ENCODE measurements around the gene FIGNL2. TPM values are rescaled to one million over a fixed set of nuclear protein-coding genes. Genes with fewer than 3 reads are reported as not detected.
A peak's percentile ranks its signal among the peaks of the same experiment; 100 is the strongest.

The FIGNL2 gene
- total RNA-seq, 2 donors from 2014 or later, result 10.5 to 17.7 TPM

DNA sequence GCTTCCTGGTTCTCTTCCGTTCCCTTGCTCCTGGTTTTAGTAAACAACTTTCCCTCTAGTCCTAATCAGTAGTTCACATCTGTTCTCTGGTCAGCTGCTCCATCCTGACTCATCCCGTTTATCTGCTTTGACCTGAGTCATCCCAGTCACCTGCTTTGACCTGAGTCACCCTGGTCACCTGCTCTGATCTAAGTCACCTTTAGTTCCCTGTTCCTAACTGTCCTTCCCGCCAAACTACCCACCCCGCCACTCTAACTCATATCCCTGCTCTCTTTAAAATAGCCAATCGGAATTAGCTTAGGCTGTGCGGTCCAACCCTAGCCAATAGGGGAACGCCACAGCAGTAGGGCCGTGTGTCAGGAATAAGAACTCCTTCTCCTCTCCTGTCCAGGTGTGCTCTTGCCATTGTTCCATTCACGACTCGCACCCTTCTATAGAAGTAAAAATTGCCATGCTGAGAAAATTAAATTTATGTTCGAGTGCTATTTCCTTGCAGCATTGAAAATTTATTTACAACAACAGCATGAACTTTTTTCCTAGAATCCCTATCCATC lies 36.2 kb upstream of the FIGNL2 start:
- no peaks in the 10 kb centered on the region for H3K9me3 ChIP-seq (ENCODE audit: control insufficient read depth, low read length)
- WGBS, 2 experiments (ENCODE audit: insufficient coverage in 1 of 2, insufficient read length in 1 of 2), result 90 to 94% methylated on average over 7 to 11 of the region's 11 CpGs
- Mint-ChIP-seq H3K27me3 (ENCODE audit: insufficient read depth) (peaks cover 30% of the 10 kb centered on the region), H3K9me3 (no peaks in the 10 kb centered on the region), H3K4me3 (no peak overlapping the region), H3K27ac (no peak overlapping the region), H3K36me3 (ENCODE audit: low read depth) (no peaks in the 10 kb centered on the region), H3K4me1 (peaks cover 1% of the 10 kb centered on the region)
- H3K4me3 ChIP-seq (ENCODE audit: low read length), result no peak overlapping the region
- TF ChIP-seq, protein P1, sequence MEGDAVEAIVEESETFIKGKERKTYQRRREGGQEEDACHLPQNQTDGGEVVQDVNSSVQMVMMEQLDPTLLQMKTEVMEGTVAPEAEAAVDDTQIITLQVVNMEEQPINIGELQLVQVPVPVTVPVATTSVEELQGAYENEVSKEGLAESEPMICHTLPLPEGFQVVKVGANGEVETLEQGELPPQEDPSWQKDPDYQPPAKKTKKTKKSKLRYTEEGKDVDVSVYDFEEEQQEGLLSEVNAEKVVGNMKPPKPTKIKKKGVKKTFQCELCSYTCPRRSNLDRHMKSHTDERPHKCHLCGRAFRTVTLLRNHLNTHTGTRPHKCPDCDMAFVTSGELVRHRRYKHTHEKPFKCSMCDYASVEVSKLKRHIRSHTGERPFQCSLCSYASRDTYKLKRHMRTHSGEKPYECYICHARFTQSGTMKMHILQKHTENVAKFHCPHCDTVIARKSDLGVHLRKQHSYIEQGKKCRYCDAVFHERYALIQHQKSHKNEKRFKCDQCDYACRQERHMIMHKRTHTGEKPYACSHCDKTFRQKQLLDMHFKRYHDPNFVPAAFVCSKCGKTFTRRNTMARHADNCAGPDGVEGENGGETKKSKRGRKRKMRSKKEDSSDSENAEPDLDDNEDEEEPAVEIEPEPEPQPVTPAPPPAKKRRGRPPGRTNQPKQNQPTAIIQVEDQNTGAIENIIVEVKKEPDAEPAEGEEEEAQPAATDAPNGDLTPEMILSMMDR (conservative IDR thresholded peaks at IDR 0.05), result no peak
- DNase-seq, result peak; percentile 79
- H3K9ac ChIP-seq (ENCODE audit: extremely low read depth, low read length, poor library complexity, severe bottlenecking), result no peak overlapping the region
- peaks cover 7% of the 10 kb centered on the region for H3K27me3 ChIP-seq (ENCODE audit: control insufficient read depth, insufficient read depth, low read length, poor library complexity, severe bottlenecking)
- no peaks in the 10 kb centered on the region for H3K36me3 ChIP-seq (ENCODE audit: control insufficient read depth, insufficient read depth, low read length)
- no peaks in the 10 kb centered on the region for H3K4me1 ChIP-seq (ENCODE audit: control insufficient read depth, insufficient read depth, low read length)
- no peak overlapping the region for H3K27ac ChIP-seq (ENCODE audit: low read depth, low read length)

DNA sequence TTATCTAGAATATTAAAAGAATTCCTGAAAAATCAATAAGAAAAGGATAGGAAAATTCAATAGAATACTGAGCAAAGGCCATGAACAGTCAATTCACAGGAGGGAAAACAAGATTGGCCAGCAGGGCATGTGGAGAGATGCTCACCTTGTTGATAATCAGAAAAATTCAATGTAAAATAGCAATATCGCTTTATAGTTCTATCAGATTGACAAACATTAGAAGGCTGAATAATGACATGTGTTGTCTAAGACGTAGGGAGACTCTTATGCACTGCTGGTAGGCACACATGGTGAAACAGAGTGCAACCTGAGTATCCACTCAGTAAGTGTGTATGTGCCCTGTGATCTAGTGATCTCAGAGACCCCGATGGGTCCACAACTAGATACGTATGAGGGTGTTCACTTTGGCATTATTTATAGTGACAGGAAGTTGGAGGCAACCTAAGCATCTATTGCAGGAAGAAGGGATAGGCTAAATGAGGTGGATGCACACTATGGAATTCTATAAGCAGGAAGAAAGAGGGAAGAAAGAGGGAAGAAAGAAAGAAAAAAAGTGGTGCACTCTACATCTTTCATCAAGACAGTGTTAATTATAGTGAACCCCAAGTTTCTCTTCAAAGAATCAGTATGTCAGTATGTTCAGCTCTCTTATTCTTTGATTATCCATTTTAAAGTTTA lies 35.6 kb upstream of the FIGNL2 start:
- WGBS, 2 experiments (ENCODE audit: insufficient coverage in 1 of 2, insufficient read length in 1 of 2), result 87 to 91% methylated on average over 4 of the region's 4 CpGs

DNA sequence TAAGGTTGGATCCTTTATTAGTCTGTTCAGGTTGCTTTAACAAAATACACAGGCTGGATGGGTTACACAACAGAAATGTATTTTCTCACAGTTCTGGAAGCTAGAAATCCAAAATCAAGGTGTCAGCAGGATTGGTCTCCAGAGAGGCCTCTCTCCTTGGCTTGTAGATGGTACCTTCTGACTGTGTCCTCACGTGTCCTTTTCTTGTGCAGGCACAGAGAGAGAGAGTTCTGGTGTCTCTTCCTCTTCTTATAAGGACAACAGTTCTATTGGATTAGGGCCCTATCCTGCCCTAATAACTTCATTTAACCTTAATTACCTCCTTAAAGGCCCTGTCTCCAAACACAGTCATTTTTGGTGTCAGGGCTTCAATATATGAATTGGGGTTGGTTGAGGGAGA lies 34.8 kb upstream of the FIGNL2 start:
- H3K4me3 Mint-ChIP-seq, result no peak overlapping the region
- WGBS, 2 experiments (ENCODE audit: insufficient coverage in 1 of 2, insufficient read length in 1 of 2), result 88 to 89% methylated on average over 1 of the region's 1 CpG

More for the DNA sequence above, 35.6 kb upstream of the FIGNL2 start:
- H3K36me3 Mint-ChIP-seq (ENCODE audit: low read depth), result no peaks in the 10 kb centered on the region
- no peaks in the 10 kb centered on the region for H3K9me3 ChIP-seq (ENCODE audit: control insufficient read depth, low read length)
- H3K27ac ChIP-seq (ENCODE audit: low read depth, low read length), result no peak overlapping the region
- no peaks in the 10 kb centered on the region for H3K9me3 Mint-ChIP-seq
- H3K4me3 Mint-ChIP-seq, result no peak overlapping the region
- H3K9ac ChIP-seq (ENCODE audit: extremely low read depth, low read length, poor library complexity, severe bottlenecking), result no peak overlapping the region
- peaks cover 26% of the 10 kb centered on the region for H3K27me3 Mint-ChIP-seq (ENCODE audit: insufficient read depth)
- TF ChIP-seq, protein P1 (conservative IDR thresholded peaks at IDR 0.05), result no peak
- peaks cover 7% of the 10 kb centered on the region for H3K27me3 ChIP-seq (ENCODE audit: control insufficient read depth, insufficient read depth, low read length, poor library complexity, severe bottlenecking)
- DNase-seq, result no peak
- H3K27ac Mint-ChIP-seq, result no peak overlapping the region
- H3K36me3 ChIP-seq (ENCODE audit: control insufficient read depth, insufficient read depth, low read length), result no peaks in the 10 kb centered on the region
- no peak overlapping the region for H3K4me3 ChIP-seq (ENCODE audit: low read length)
- H3K4me1 Mint-ChIP-seq, result peaks cover 1% of the 10 kb centered on the region
- no peaks in the 10 kb centered on the region for H3K4me1 ChIP-seq (ENCODE audit: control insufficient read depth, insufficient read depth, low read length)

More for the DNA sequence above, 34.8 kb upstream of the FIGNL2 start:
- no peaks in the 10 kb centered on the region for H3K4me1 ChIP-seq (ENCODE audit: control insufficient read depth, insufficient read depth, low read length)
- H3K9me3 ChIP-seq (ENCODE audit: control insufficient read depth, low read length), result no peaks in the 10 kb centered on the region
- peaks cover 3% of the 10 kb centered on the region for H3K27me3 ChIP-seq (ENCODE audit: control insufficient read depth, insufficient read depth, low read length, poor library complexity, severe bottlenecking)
- Mint-ChIP-seq H3K27me3 (ENCODE audit: insufficient read depth) (peaks cover 17% of the 10 kb centered on the region), H3K36me3 (ENCODE audit: low read depth) (no peaks in the 10 kb centered on the region), H3K9me3 (no peaks in the 10 kb centered on the region), H3K27ac (no peak overlapping the region), H3K4me1 (peaks cover 1% of the 10 kb centered on the region)
- H3K9ac ChIP-seq (ENCODE audit: extremely low read depth, low read length, poor library complexity, severe bottlenecking), result no peak overlapping the region
- no peak overlapping the region for H3K27ac ChIP-seq (ENCODE audit: low read depth, low read length)
- DNase-seq, result peak; percentile 24
- no peaks in the 10 kb centered on the region for H3K36me3 ChIP-seq (ENCODE audit: control insufficient read depth, insufficient read depth, low read length)
- TF ChIP-seq, protein P1 (conservative IDR thresholded peaks at IDR 0.05), result no peak
- no peak overlapping the region for H3K4me3 ChIP-seq (ENCODE audit: low read length)

All from endodermal cell (in vitro differentiated cells).